NOMO-1 treated with DMSO at 0.1 percent for 48 hours (cell line): ENCODE data around the gene VAV1.
"Not testable (repeated sequence)": the region's sequence is repeated elsewhere in the genome, so short reads cannot be mapped to it uniquely, and the experiment has no call there.

Experiments used
- DNase-seq: peaks from one replicate; lab custom pipeline; 2025; ENCODE audit not compliant: unreplicated experiment; lab: John Stamatoyannopoulos, UW

VAV1 gene

DNA sequence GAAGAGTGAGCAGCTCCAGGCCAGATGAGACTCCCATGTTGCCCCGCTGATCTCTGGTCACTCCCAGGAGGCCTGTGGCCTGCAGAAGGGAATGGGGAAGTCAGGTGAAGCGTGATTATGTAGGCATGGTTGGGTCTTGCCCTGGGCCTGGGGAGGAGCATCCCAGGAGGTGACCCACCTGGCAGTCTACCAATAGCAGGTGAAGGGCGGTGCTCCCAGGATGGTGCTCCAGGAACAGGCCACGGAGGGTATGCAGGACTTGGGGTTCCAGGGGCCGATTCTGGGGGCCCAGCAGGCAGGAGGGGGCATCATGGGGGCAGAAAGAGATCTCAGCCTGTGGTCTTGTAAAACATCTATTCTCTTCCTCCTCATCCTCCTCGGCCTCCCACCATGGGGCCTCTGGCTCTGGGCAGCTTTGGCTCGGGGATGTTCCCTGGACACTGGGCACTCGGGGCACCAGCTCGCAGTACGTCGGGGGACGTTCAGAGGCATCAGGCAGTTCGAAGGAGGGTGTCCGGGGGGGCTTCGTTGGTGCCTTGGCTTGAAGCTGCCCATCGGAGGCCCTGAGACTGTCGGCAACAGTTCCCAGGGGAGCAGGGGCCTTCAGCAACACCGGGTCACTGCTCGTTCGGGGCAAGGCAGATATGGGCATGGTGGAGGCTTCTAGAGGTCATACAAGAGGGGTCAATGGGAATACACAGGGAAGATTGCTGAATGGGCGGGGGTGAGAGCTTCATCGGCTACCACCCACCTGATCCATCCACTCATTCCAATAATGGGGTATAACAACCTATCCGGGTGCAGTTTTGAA, 17.6 kb upstream of the VAV1 start:
- DNase-seq: no peak

DNA sequence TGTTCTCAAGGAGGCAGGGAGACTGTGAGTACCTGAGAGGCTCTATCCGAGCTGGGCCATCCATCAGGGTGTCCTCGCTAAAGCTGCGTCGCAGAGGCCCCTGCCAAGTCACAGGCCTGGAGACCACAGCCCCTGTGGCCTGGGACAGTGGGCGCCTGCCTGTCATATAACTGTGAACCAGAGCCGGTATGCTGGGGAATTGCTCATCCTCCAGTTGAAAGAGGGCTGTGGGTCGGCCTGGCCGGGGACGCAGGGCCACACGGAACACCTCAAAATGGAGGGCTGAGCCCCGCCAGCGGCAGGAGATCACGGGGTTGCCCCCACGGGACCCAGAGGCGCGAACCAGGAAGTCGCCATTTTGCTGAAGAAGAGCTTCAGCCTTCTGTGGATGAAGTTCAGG, 11.9 kb upstream of the VAV1 start:
- DNase-seq: no peak

DNA sequence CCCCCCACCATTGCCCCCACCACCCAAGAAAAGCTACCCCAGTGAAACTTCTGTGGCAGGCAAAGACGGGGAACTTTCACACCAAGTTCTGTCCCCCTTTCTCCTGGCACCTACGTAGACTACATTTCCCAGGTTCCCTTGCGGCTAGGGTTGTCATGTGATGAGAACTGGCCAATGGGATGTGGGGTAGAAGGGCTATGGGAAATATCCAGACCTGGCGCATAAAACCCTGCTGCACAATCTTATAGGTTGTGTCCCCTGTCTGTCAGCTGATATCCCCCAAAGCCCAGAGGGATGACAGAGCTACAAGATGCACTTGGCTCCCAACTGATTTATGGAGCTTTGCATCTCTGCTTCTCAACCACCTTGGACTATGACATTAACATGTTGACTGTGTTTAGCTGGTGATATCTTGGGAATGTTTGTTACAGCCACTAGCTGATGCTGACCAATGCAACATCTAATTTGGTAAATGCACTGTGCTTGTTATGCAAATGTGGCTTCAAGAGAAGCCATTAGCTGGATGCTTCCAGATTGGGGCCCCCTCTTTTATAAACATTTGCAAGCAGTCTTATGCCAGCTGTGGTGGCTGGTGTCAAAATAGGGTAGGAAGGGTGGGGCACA, 11.3 kb upstream of the VAV1 start:
- no peak for DNase-seq

DNA sequence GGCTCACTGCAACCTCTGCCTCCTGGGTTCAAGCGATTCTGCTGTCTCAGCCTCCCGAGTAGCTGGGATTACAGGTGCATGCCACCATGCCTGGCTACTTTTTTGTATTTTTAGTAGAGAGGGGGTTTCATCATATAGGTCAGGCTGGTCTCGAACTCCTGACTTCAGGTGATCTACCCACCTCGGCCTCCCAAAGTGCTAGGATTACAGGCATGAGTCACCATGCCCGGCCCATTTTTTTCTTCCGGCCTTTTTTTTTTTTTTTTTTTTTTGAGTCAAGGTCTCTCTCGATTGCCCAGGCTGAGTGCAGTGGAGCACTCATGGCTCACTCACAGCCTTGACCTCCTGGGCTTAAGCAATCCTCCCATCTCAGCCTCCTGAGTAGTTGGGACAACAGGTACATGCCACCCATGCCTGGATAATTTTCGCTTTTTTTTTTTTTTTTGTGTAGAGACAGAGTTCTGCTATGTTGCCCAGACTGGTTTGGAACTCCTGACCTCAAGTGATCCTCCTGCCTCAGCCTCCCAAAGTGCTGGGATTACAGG, 10.2 kb upstream of the VAV1 start:
- not testable (repeated sequence) for DNase-seq

DNA sequence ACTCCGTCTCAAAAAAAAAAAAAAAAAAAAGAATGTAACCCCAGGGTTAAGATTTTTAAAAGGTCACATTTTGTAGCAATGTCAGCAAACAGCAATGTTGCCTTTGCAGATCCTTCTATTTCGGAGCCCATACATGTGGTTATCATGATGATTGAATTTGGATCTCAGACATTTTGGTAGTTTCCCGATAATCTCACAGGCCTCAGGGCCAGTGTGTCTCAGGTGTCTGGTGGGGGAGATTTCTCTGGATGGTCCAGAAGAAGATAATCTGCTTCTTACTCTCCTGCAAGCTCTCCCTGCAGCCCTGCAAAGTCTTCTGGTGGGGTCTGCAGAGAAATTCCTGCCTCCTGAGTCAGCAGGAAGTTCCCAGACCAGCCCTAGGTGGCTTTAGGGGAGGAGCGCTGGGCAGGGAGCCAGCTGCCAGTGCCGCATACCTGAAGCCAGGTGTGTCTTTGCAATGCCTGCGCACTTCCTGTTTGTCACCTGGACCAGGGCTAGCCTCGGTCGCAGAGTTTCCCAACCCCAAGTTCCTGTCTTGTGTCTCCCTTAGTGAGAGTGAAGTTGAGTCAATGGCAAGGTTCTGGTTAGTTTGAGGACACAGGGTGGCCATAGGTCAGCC, 6.7 kb upstream of the VAV1 start:
- DNase-seq: no peak

DNA sequence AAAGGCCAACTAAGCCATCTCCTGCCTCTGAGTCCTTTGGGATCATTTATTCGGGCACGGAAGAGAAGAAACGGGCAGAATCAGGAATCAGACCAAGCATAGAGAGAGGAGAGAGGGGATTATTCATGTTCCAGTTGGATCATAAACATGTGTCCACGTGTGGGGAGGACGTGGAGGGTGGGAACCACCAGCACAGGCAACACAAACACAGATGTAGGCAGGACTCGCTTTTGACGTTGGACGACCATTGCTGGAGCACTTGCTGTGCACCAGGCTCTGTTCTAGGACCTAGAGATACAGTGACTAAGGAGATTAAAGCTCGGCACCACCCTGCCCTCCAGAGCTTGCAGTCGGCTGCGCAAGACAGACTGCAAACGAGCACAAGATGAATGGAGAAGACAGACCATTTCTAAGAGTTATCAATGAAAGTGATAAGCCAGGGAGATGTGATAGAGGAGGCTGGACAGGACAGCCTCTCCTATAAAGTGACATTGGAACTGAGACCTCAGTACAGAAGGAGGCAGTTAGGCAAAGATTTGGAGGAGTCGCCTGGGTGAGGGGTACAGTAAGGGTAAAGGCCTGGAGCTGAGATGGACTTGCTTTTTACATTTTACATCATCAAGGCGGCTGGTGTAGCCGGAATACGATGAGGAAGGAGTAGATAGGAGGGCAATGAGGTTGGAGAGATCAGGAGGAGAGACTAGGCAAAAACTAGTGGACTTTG, 6.0 kb upstream of the VAV1 start:
- no peak for DNase-seq

DNA sequence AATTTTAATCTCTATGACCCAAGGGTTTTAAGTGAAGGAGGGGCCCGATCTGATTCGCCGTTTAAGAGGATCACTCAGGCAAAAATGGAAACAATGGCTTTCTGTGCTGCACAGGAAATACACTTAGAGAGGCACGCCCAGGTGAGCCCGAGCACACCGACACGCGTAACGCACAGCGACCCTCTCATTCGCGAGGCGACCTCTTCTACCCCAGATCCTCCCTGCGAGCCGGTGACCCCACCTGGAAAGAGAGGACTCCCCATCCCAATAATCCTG, 5.5 kb upstream of the VAV1 start:
- no peak for DNase-seq

DNA sequence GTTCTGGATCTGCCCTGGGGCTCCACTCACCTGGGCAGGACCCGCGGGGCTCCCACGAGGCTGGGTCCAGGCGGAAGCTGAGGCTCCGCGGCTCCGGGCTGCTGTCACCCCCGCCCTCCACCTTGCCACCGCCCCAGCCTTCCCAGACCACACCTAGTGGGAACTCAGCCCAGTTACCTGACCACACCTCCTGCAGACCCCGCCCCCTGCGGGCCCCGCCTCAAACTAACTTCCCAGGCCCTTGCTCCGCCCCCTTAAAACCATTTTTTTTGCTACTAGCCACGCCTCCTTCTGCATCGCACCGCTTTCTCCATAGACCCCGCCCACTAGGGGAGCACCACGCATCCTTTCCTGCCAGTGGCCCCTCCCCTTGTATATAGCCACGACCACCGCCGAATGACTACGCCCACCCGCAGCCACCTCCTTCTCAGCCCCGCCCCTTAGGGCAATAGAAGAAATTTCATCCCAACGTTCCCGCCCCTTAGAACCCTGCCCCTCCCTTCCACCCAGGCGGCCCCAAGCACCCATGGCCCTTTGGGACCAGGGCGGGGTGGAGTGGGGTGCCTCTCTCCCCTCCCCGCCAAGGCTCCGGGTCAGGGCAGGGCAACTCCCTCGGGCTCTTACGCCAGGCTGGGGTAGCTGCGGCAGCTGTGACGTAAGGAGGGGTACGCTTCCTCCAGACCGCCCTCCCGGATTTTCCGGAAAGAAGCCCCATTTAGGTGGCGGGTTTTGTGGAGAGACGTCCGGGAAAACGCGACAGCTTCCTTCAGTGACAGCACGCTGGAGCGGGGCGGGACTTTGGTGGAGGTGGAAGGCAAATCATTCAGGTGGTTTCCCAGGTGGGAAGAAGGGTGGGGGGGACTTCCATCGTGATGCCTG, 4.9 kb upstream of the VAV1 start, which contains the start of gene SH2D3A:
SH2D3A (minus strand) TSS at position 79 of the 879 bp plus-strand sequence. CDS start 3,687 bp downstream, outside the sequence.
- peak; percentile 88 for DNase-seq

DNA sequence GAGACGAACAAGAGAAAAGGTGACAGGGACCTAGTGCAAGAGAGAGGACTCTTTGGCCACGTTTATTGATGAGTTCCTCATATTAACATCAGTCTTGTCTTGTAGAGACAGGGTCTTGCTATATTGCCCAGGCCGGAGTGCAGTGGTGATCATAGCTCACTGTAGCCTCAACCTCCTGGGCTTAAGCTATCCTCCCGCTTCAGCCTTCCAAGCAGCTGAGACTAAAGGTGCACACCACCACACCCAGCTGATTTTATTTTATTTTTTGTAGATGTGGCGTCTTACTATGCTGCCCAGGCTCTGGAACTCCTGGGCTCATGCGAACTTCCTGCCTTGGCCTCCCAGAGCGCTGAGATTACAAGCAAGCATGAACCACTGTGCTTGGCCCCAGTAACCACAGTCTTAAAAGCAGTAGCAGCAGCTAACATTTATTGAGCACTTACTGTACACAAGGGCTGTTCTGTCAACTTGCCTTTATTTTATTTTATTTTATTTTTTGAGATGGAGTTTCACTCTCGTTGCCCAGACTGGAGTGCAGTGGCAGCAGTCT, 4.2 kb upstream of the VAV1 start:
- peak; percentile 32 for DNase-seq

DNA sequence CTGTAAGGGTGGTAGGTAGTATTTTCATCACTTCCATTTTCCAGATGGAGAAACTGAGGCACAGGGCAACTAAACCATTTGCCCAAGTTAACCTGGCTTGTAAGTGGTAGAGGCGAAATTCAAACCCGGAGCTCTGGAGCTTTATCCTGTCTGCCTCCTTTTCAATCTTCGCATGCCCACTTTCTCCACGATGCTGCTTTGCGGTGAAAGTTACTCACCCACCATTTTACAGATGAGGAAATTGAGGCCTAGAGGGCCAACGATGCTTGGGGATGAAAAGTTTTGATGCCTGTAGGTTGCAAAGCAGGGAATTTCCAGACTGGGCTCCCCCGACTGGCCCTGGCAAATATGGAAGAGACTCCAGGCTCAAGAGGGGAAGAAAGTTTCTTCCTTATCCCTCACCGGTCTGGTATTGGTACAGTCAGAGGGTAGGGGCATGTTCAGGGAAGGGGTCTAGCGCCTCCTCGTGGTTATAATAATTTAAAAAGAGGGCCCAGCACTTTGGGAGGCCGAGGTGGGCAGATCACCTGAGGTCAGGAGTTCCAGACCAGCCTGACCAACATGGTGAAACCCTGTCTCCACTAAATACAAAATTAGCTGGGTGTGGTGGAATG, 3.4 kb upstream of the VAV1 start:
- DNase-seq: peak; percentile 16

DNA sequence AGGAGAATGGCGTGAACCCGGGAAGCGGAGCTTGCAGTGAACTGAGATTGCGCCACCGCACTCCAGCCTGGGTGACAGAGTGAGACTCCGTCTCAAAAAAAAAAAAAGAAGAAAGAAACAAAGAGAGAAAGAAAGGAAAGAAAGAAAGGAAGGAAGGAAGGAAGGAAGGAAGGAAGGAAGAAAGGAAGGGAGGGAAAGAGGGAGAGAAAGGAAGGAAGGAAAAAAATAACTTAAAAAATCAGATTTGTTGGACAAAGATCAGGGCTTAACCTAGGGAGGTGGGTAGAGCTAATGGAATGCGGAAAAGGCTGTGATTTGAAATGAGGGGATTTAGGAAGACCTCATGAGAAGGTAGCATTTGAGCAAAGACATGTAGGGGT, 870 bp upstream of the VAV1 start:
- not testable (repeated sequence) for DNase-seq

DNA sequence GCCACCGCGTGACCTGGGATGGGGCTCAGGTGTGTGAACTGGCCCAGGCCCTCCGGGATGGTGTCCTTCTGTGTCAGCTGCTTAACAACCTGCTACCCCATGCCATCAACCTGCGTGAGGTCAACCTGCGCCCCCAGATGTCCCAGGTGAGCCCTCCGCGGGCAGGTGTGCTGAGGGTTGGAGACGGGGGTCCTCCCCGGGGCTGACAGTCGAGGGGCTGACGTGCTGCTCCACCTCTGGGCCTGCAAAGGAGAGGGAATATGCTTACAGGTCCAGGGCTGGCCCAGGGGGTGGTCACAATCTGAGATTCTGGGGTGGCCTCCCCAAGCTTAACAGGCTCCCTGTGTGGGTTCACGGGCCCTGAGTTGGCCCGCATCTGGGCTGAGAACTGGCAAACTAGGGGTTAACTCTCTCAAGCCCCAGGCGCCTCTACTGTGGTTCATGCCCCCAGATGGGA, 386 bp downstream of the VAV1 start:
- DNase-seq: no peak

DNA sequence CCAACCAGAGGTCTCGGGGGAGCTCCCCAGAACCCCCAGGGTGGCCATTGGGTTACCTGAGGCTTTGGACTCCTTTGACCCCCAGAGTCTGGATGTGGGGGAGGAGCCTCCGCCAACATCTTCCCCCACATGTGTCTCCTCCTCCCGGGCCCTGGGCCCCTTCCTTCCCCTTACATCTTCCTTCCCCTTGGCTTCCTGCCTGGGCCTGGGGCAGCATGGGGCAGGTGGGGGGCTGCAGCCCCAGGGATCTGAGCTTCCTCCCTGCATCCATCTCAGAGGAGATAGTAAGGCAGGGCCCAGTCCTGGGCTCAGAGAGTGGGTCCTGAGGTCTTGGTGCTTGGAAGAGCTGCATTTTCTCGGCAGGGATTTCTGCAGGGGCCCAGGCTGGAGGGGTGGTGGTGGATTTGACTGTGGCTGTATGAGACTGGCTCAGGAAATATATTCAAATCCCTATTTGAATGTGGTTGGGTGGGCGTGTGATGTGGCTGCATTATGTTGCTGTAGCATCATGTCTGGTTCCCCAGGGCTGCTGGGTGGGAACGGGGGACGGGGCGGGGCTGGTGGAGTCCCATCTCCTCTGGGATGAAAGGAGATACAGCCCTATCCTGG, 919 bp downstream of the VAV1 start:
- DNase-seq: peak; percentile 54

DNA sequence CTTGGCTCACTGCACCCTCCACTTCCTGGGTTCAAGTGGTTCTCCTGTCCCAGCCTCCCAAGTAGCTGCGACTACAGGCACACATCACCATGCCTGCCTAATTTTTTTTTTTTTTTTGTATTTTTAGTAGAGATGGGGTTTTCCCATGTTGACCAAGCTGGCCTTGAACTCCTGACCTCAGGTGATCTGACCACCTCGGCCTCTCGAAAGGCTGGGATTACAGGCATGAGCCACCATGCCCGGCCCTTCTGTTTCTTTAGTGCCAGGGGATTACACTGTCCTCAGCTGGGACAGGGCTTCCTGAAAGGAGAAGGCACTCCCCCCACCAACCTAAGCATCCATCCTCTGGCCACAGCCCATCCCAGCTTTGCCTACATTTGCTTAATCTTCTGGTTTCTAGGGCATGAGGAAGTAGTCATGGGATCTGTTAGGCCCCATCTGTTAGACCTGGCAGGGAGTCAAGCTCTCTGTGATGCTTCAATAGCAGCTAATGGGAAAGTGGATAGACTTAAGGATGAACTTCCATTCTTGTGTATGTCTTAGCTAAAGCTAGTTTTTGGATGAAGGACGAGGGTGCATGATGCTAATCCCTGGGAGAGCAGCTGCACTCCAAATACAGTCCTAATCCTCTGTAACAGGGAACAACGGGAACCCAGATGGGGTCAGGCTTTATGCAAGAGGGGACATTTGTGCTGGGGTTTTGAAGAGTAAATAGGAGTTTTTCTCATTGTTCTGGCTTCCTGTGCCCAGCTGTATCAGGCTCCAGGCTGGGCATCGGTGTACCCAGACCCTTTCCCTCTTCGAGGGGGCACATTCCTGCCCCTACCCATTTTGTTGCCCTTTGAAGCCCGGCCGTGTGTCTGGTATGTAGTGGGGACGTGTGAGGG, 2.6 kb downstream of the VAV1 start:
- DNase-seq: no peak

DNA sequence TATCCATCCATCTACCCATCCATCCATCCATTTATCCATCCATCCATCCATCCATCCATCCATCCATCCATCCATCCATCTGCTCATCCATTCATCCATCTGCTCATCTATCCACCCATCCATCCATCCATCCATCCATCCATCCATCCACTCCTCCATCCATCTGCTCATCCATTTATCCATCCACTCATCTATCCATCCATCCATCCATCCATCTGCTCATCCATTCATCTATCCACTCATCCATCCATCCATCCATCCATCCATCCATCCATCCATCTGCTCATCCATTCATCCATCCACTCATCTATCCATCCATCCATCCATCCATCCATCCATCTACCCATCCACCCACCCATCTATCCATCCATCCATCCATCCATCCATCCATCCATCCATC, 3.5 kb downstream of the VAV1 start:
- DNase-seq: not testable (repeated sequence)

DNA sequence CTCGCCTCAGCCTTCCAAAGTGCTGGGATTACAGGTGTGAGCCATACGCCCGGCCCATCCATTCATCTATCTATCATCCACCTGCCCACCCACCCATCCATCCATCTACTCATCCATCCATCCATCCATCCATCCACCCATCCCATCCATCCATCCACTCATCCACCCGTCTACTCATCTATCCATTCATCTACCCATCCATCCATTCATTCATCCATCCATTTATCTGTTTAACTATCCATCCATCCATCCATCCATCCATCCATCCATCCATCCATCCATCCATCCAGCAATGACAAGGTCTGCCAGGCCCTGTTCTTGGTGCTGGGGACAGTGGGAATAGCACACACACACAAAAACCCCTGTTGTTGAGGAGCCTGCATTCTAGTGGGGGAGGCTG, 4.5 kb downstream of the VAV1 start:
- DNase-seq: no peak

DNA sequence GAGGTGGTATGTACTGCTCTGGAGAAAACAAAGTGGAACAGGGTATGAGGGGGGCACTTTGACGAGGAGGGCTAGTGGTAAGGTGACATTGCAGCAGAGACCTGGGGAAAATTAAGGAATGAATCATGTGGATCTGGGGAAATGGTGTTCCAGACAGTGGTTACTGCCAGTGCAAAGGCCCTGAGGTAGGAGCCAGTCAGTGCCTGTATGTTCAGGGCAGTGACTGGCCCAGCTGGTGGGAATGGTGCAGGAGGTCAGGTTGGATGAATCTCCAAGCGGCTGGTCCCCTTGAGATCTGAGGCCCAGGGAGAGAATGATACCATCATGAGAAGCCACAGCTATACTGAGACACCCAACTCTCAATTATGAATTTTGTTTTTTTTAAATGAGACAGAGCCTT, 4.9 kb downstream of the VAV1 start:
- DNase-seq: no peak

DNA sequence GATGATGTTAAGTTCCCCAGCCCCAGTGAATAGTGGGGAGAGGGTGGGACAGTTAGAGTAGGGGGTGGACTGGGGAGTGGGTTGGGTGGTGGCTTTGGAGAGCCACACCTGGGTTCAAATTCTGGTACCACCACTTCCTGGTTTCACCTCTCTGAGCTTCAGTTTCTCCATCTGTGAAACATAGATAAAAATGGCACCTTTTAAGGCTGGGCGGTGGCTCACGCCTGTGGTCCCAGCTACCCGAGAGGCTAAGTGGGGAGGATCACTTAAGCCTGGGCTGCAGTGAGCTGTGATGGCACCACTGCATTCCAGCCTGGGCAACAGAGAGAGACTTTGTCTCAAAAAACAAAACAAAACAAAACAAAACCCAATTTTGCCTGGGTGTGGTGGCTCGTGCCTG, 5.9 kb downstream of the VAV1 start:
- DNase-seq: no peak
